ENCODE measurements around the gene RABGAP1L.

GRCh38 chr1:174534789-174535188 lies 375.5 kb downstream of the RABGAP1L start:
- TF ChIP-seq CTCF (IDR thresholded peaks at IDR 0.05) (no peak), POLR2A (IDR thresholded peaks at IDR 0.05) (no peak)
